Gastroesophageal sphincter (tissue), 3 donors: ENCODE results near the gene MCC.

ENCODE experiments used
- CTCF ChIP-seq, 4 experiments: fragments of 200-600 bp in 2 of 4; fragments of 450-650 bp in 2 of 4; sonication (generic) in 1 of 4; IDR thresholded peaks; one replicate each; pipeline ENCODE4 v1.5.1; 2017 to 2019; ENCODE audit warnings: antibody characterized with exemption in 4 of 4, mild to moderate bottlenecking in 2 of 4, moderate library complexity in 2 of 4
- EP300 ChIP-seq: sonication (generic); formaldehyde crosslinking; IDR thresholded peaks from one replicate; pipeline ENCODE4 v1.6.1; 2017; ENCODE audit warnings: antibody characterized with exemption, mild to moderate bottlenecking
- POLR2A ChIP-seq, 2 donors: fragments of 450-650 bp; IDR thresholded peaks; one replicate each; pipeline ENCODE4 v1.6.1; 2017; ENCODE audit warnings: antibody characterized with exemption in 2 of 2, mild to moderate bottlenecking in 2 of 2, moderate library complexity in 1 of 2
- POLR2AphosphoS5 ChIP-seq: sonication (generic); formaldehyde crosslinking; IDR thresholded peaks from one replicate; pipeline ENCODE4 v1.6.1; 2017; ENCODE audit warnings: antibody characterized with exemption

- TF ChIP-seq EP300 (no peak), CTCF (IDR thresholded peaks at IDR 0.05) (no peak), POLR2A (IDR thresholded peaks at IDR 0.05) (no peak), POLR2AphosphoS5 (no peak)
Observed at GRCh38 chr5:113142186-113142585, 346.1 kb downstream of the MCC start.
